GM21576 (cell line): ENCODE measurements around the gene GAB3.
A peak's percentile ranks its signal among the peaks of the same experiment; 100 is the strongest.
"Not testable (repeated sequence)": the region's sequence is repeated elsewhere in the genome, so short reads cannot be mapped to it uniquely, and the experiment has no call there.

Source experiments
- ATAC-seq: cut with Tn5 transposase; IDR thresholded peaks from one replicate; pipeline ENCODE4 v1.9.1; 2021; ENCODE audit warnings: mild to moderate bottlenecking, moderate library complexity; ENCODE audit not compliant: unreplicated experiment

GAB3 gene

GRCh38 chrX:154721155-154721554, 29.7 kb downstream of the GAB3 start:
- no peak for ATAC-seq

DNA sequence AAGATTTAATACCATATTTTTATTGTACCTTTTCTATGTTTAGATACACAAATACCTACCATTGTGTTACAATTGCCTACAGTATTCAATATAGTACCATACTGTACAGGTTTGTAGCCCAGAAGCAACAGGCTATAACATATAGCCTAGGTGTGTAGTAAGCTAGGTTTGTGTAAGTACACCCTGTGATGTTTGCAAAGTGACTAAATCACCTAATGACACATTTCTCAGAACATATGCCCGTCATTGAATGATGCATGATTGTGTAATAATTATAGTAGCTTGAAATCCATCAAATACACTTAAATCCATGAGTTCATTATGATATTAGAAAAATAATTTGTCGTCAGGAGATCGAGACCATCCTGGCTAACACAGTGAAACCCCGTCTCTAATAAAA, 30.8 kb downstream of the GAB3 start:
- ATAC-seq, result no peak

GRCh38 chrX:154719132-154719675, 31.7 kb downstream of the GAB3 start:
- ATAC-seq, result no peak

GRCh38 chrX:154718616-154719015, 32.3 kb downstream of the GAB3 start:
- no peak for ATAC-seq

DNA sequence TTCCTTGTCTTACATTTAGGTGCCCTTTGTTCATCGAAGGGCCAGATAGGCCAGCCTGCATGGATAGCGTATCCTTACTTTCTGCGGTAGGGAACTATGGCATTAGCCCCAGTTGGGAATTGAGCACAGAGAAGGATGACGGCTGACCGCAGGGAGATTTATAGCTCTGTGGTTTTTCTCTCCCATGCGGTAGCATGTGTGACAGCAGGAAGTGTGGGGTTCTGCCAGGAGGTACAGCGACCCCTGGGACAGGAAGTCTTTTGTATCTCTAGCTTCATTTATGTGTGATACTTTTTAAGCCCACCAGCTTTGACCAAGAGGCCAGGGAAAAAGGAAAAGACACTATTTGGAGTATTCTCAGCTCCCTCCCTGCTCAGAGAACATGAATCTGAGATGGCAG, 33.1 kb downstream of the GAB3 start:
- no peak for ATAC-seq

DNA sequence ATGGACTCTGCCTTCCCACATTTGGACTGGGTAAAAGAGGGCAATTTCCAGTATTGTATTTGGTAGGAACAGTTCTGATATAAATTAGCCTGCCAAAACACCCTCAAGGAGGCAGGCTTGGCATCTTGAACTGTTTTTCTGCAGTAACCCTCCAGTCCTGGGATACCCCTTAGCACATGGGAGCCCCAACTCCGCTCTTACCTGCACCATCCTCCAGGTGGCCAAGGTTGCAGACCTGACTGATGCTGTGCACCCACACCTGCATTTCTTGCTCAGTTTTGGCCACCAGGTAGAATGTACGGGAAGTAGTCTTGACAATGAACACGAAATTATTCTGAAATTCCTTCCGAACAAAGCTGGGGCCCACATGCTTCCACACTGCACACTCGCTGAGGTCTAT, 35.1 kb downstream of the GAB3 start:
- no peak for ATAC-seq

GRCh38 chrX:154714925-154715324, 36.0 kb downstream of the GAB3 start:
- no peak for ATAC-seq

DNA sequence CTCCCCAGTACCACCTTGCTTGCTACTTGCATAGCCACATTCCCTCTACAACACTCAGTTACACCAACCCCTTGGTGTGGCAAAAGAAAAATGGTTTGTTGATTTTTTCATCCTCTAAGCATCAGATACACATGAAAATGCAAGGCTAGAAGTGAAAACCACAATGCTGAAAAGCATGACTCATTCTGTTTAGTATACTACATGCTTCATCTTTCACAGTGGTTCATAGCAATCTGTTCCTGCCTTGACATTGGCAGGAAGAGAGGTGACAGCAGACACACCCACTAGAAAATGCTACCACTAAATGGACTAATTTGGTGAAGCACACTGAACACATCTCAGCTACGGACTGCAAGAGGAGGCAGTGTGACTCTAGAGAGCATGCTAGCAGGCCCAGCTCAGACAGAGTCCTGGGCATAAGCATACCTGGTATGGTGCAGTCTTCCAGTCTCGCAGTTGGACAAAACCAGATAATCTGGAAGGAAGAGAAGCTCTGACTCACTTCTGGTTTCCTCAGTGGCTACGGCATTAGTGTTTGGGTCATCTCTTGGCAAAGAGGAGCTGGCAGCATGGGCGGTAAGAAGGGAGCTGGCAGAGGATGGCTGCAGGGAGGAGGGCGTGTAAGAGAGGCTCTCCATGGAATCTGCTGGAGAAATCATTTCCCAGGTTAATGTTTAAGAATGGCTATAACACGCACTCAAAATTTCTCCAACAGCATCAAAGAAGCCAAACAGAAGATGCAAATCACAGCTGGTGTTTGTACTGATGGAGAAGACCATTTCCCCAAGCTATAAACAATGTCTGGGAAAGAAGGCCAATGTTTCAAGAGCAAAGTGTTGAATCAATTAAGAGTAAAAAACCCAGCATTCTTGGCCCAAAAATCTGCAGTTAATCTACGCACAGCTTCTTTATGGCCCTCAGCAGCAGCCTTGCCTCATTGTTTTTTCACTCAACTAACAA, 37.8 kb downstream of the GAB3 start:
- ATAC-seq, result peak; percentile 81

GRCh38 chrX:154711264-154711663, 39.6 kb downstream of the GAB3 start:
- no peak for ATAC-seq

DNA sequence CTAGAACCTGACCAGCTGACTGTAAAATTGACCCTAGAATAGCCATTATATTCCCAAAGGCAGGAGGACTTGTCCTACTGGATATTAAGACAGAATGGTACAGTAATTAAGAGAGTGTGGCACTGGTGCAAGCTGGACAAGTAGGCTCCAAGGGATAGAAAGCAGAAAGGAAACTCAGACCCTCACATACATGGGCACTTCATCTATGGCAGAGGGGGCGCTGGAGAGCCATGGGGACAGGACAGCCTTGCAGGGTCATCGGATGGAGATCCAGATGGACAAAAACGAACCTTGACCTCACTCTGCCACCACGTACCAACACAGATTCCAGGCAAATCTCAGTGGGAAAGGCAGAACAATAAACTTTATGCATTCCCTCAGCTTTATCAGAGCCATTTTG, 40.6 kb downstream of the GAB3 start:
- ATAC-seq, result no peak

DNA sequence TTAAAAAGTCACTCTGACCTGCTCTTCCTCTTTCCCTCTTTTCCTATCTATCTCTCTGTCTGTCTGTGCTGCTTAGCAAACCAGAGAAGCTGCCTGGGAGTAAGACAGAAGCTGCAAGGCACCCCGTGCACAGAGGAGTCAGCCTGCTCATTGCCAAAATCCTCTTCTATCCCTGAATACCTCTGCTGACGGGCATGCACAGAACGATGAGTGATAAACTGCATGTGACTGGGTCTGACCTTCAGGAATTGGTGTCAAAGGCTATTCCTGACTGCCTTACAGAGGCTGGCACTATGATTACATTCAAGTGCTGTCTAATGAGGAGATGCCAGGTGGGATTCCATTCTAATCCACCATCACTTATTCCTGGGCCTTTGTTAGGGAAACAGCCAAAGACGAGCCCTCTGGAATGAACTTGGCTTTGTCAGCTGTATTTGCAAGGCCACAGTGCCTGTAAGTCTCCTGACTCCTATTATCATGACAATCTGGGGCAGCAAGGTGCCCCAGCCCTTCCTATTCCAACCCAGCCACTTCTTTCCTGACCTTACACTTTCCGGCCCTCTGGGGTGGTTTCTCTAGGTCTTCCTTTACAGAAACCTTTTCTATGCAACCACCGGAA, 52.1 kb downstream of the GAB3 start:
- no peak for ATAC-seq

GRCh38 chrX:154696676-154697045, 54.2 kb downstream of the GAB3 start:
- no peak for ATAC-seq

- ATAC-seq, result no peak
Observed at GRCh38 chrX:154695911-154696675, 54.8 kb downstream of the GAB3 start.

DNA sequence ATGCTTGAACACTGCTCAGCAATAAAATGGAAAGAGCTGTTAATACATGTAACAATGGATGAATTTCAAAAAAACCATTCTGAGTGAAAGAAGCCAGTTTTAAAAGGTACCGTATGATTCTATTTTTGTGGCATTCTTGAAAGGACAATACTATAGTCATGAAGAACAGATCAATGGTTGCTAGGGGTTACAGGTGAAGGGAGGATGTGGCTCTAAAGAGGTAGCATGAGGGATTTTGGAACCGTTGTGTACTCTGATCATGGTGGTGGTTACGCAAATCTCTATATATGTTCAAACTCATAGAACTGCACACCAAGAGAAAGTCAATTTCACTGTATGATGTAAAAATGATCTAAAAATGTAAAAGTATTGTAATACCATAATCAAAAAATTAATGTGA, 57.5 kb downstream of the GAB3 start:
- ATAC-seq, result no peak

DNA sequence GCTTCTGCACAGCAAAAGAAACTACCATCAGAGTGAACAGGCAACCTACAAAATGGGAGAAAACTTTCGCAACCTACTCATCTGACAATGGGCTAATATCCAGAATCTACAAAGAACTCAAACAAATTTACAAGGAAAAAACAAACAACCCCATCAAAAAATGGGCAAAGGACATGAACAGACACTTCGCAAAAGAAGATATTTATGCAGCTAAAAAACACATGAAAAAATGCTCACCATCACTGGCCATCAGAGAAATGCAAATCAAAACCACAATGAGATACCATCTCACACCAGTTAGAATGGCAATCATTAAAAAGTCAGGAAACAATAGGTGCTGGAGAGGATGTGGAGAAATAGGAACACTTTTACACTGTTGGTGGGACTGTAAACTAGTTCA, 60.4 kb downstream of the GAB3 start:
- ATAC-seq, result not testable (repeated sequence)

- ATAC-seq, result not testable (repeated sequence)
Observed at GRCh38 chrX:154672084-154672483, 78.8 kb downstream of the GAB3 start.

- not testable (repeated sequence) for ATAC-seq
Observed at GRCh38 chrX:154670848-154671247, 80.0 kb downstream of the GAB3 start.

DNA sequence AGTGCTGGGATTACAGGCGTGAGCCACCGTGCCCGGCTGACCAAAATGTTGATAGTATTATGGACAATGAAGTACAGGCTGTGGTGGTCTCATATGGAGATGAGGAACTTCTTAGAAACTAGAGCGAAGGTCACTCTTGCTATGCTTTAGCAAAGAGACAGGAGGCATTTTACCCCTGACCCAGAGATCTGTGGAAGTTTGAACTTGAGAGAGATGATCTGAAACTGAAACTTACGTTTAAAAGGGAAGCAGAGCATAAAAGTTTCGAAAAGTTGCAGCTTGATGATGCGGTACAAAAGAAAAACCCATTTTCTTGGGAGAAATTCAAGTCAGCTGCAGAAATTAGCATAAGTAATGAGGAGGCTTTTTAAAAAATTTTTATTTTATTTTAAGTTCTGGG, 89.0 kb downstream of the GAB3 start:
- ATAC-seq, result no peak

GRCh38 chrX:154661170-154661569, 89.7 kb downstream of the GAB3 start:
- ATAC-seq, result no peak

- no peak for ATAC-seq
Observed at GRCh38 chrX:154660541-154660940, 90.3 kb downstream of the GAB3 start.

DNA sequence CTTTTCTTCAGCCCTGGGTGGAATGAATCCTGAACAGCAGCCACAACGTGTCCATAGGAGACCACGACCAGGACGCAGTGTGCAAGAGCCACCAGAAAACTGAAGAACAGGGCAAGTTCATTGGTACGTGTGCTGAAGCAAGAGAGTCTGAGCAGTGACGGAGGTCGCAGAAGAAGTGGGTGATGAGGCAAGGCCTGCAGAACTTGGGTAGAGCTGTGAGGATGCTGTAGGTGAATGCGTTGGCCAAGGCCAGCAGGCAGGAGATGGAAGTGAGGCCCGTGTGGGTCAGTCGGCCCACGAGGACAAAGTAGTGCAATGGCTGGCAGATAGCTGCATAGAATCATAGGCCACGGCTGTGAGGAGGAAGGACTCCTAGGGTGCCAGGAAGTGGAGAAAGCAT, 91.9 kb downstream of the GAB3 start:
- no peak for ATAC-seq
